Caco-2 (cell line): ENCODE measurements around the gene TARBP2. TPM values are rescaled to one million over a fixed set of nuclear protein-coding genes. Genes with fewer than 3 reads are reported as not detected.

Experiments
- BruUV-seq: library from RNA; stranded (reverse); fragments of 400-500 nt; replicated peaks from 2 replicates; lab custom pipeline; 2021; lab: Mats Ljungman, UMichigan
- CTCF ChIA-PET: fragments of 300-600 bp; sonication (Branson Sonifier 250); formaldehyde crosslinking; loops from one replicate; lab custom pipeline; 2022; ENCODE audit warnings: antibody characterized with exemption; lab: Charles Lee
- POLR2A ChIA-PET: fragments of 300-600 bp; sonication (Branson Sonifier 250); formaldehyde crosslinking; loops from one replicate; lab custom pipeline; 2022; ENCODE audit warnings: antibody characterized with exemption; lab: Charles Lee
- DNase-seq, 2 experiments: peaks; one replicate each; pipeline versions ENCODE4 v3.0.0 to v3.0.0-alpha.2; 2020 to 2022
- H3K27me3 ChIP-seq: replicated peaks from 2 replicates; pipeline ENCODE4 v1.6.0; 2011; ENCODE audit warnings: low read length; ENCODE audit not compliant: control insufficient read depth, insufficient read depth
- H3K36me3 ChIP-seq: 2 replicates; pipeline ENCODE4 v1.5.1; 2011; ENCODE audit warnings: low read length; ENCODE audit not compliant: control insufficient read depth, insufficient read depth
- H3K4me1 ChIP-seq: fragments of 250-450 bp; sonication (Bioruptor Pico); 2 replicates; pipeline ENCODE4 v1.5.1; 2020; ENCODE audit warnings: mild to moderate bottlenecking
- H3K4me3 ChIP-seq: 2 replicates; pipeline ENCODE4 v1.5.1; 2011; ENCODE audit warnings: low read depth, mild to moderate bottlenecking, control low read depth, low read length
- H3K9me3 ChIP-seq: fragments of 250-450 bp; sonication (Bioruptor Pico); 2 replicates; pipeline ENCODE4 v1.5.1; 2020; ENCODE audit warnings: mild to moderate bottlenecking, moderate library complexity
- H3K27ac Mint-ChIP-seq: one replicate; pipeline ENCODE4 v1.8.0; 2022; ENCODE audit warnings: mixed read lengths; ENCODE audit not compliant: unreplicated experiment
- H3K27me3 Mint-ChIP-seq: one replicate; pipeline ENCODE4 v1.8.0; 2022; ENCODE audit warnings: mixed read lengths; ENCODE audit not compliant: insufficient read depth, unreplicated experiment
- H3K36me3 Mint-ChIP-seq: one replicate; pipeline ENCODE4 v1.8.0; 2022; ENCODE audit warnings: mild to moderate bottlenecking, mixed read lengths; ENCODE audit not compliant: insufficient read depth, unreplicated experiment
- H3K4me1 Mint-ChIP-seq: one replicate; pipeline ENCODE4 v1.8.0; 2022; ENCODE audit warnings: low read depth, mixed read lengths; ENCODE audit not compliant: unreplicated experiment
- H3K4me3 Mint-ChIP-seq: one replicate; pipeline ENCODE4 v1.8.0; 2022; ENCODE audit warnings: mild to moderate bottlenecking, moderate library complexity, mixed read lengths; ENCODE audit not compliant: unreplicated experiment
- H3K9me3 Mint-ChIP-seq: one replicate; pipeline ENCODE4 v1.8.0; 2022; ENCODE audit warnings: mixed read lengths; ENCODE audit not compliant: unreplicated experiment
- intact Hi-C: fragments of 100-400 bp; cut with micrococcal nuclease; formaldehyde crosslinking; loops from one replicate; pipeline ENCODE4 v1.10.0; 2022; ENCODE audit not compliant: unreplicated experiment
- total RNA-seq: library from RNA; stranded (reverse); gene quantifications from 2 replicates; pipeline ENCODE4 v1.2.3, GENCODE V29; 2022
- TF ChIP-seq, protein P1 (sequence below), 2 experiments: fragments of 200-600 bp in 1 of 2; IDR thresholded peaks; 1 replicate in 1 of 2; 2 replicates in 1 of 2; pipeline versions ENCODE4 v1.5.1 to v1.8.0; 2011 to 2022; ENCODE audit warnings: antibody characterized with exemption in 1 of 2, control low read depth in 1 of 2, inconsistent platforms in 1 of 2, low read depth in 1 of 2, low read length in 1 of 2, mild to moderate bottlenecking in 1 of 2, moderate library complexity in 1 of 2; ENCODE audit not compliant: insufficient read depth in 1 of 2, severe bottlenecking in 1 of 2, unreplicated experiment in 1 of 2

The TARBP2 gene
- total RNA-seq, 1 experiment from 2014 or later, result 50.7 TPM

DNA sequence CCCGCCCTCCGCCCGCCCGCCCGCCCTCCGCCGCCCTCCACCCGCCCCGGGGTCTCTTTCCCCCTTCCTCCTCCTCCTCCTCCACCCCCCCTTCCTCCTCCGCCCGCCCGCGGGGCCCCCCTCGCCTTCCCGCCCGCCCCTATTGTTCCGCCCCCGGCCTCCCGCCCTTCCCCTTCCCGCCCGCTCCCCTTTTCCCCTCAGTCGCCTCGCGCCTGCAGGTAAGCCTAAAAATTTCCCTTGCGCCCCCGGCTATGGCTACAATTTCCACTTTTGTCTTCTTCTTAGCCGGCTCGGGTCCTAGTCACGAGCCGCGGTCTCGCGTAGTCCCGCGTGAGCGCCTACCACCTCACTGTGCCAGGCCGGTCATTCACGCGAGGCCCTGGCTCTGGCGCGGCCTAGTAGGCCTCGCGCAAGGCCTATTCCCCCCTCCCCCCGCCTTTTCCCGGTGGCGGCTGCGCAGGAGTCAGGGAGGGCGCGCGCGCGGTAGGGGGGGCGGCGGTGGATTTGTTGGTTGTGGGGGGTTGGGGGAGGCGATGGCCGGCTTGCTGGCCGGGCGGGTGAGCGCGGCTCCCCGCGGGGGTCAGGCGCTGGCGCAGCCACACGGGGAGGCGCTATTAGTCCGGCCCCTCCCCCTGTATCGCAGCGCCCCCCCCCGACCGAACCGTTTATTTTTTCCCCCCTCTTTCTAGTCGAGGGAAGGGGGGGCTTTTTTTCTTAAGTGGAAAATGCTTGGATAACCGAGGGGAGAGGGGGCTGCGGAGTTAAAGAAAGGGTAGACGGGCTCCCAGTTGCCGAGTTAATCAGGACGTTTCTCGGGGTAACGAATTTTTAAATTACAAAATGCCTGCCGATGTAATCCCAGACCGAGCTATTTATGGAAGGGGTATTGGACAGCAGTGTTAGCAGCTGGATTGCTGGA, 48.7 kb upstream of the TARBP2 start:
- CTCF ChIA-PET, result interaction anchor here (0.7 to 1.0 kb wide), 2 partner anchors 23 to 27 kb away, joined by 3 read pairs; no protein-coding TSS in a partner anchor
- H3K4me1 ChIP-seq, result peaks cover 18% of the 10 kb centered on the region
- peaks cover 8% of the 10 kb centered on the region for H3K36me3 ChIP-seq
- Mint-ChIP-seq H3K27me3 (no peaks in the 10 kb centered on the region), H3K4me3 (peak overlapping the region; percentile 79), H3K36me3 (peaks cover 76% of the 10 kb centered on the region), H3K27ac (peak overlapping the region; percentile 94), H3K4me1 (peaks cover 26% of the 10 kb centered on the region), H3K9me3 (no peaks in the 10 kb centered on the region)
- H3K9me3 ChIP-seq, result no peaks in the 10 kb centered on the region
- no peaks in the 10 kb centered on the region for H3K27me3 ChIP-seq
- TF ChIP-seq, protein P1, sequence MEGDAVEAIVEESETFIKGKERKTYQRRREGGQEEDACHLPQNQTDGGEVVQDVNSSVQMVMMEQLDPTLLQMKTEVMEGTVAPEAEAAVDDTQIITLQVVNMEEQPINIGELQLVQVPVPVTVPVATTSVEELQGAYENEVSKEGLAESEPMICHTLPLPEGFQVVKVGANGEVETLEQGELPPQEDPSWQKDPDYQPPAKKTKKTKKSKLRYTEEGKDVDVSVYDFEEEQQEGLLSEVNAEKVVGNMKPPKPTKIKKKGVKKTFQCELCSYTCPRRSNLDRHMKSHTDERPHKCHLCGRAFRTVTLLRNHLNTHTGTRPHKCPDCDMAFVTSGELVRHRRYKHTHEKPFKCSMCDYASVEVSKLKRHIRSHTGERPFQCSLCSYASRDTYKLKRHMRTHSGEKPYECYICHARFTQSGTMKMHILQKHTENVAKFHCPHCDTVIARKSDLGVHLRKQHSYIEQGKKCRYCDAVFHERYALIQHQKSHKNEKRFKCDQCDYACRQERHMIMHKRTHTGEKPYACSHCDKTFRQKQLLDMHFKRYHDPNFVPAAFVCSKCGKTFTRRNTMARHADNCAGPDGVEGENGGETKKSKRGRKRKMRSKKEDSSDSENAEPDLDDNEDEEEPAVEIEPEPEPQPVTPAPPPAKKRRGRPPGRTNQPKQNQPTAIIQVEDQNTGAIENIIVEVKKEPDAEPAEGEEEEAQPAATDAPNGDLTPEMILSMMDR (IDR thresholded peaks at IDR 0.05; ENCODE audit: insufficient read depth in 1 of 2, low read depth in 1 of 2, low read length in 1 of 2, severe bottlenecking in 1 of 2, unreplicated experiment in 1 of 2), result peak; percentile 15 to 45
- peak; percentile 90 to 91 for DNase-seq
- H3K4me3 ChIP-seq, result peak overlapping the region; percentile 89
- intact Hi-C loops, result no loop called here
- no TSS peak for BruUV-seq
- POLR2A ChIA-PET, result interaction anchor here (0.5 kb wide), 1 partner anchor 272 kb away, joined by 5 read pairs; no protein-coding TSS in a partner anchor

DNA sequence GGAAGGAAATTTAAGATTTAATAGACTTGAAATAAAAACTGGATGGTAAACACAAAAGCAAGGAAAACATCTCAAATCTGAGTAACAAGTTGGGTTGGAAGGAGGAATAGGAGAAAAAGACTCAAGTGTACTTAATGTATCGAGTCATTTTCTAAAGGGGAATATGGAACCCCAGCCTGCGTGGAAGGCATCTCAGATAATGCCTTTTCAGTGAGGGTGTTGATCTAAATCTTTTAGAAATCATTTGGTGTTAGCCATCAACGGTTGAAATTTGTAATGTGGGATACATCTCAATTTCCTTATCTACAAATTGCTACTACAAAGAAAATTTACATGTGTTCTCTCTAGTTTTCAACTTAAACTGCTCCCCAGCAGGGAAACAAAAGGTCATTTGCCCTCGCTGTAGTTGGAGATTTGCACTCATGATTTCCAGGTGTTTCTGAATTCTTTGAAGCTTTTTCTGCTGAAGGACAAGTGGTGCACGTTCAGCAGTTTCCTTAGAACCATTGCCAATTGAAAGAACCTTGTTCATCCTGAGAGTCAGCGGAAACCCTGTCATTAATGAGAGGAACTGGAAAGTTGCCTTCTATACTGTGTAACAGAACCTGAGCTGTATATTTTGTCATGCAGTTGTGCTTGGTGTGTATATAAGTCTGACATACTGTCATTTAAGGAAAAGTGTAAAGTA, 47.0 kb upstream of the TARBP2 start:
- ChIA-PET POLR2A (interaction anchor here (1.4 kb wide), 1 partner anchor 24 kb away, joined by 4 read pairs; no protein-coding TSS in a partner anchor), CTCF (no interaction called here)
- Histone ChIP-seq H3K27me3 (no peaks in the 10 kb centered on the region), H3K4me1 (peaks cover 18% of the 10 kb centered on the region), H3K36me3 (peaks cover 11% of the 10 kb centered on the region), H3K4me3 (no peak overlapping the region), H3K9me3 (no peaks in the 10 kb centered on the region)
- no peak for DNase-seq
- TF ChIP-seq, protein P1 (IDR thresholded peaks at IDR 0.05; ENCODE audit: insufficient read depth in 1 of 2, low read depth in 1 of 2, low read length in 1 of 2, severe bottlenecking in 1 of 2, unreplicated experiment in 1 of 2), result no peak
- BruUV-seq, result no TSS peak
- Mint-ChIP-seq H3K9me3 (no peaks in the 10 kb centered on the region), H3K27me3 (no peaks in the 10 kb centered on the region), H3K27ac (peak overlapping the region; percentile 94), H3K4me3 (peak overlapping the region; percentile 79), H3K4me1 (peaks cover 26% of the 10 kb centered on the region), H3K36me3 (peaks cover 78% of the 10 kb centered on the region)
- intact Hi-C loops, result no loop called here

DNA sequence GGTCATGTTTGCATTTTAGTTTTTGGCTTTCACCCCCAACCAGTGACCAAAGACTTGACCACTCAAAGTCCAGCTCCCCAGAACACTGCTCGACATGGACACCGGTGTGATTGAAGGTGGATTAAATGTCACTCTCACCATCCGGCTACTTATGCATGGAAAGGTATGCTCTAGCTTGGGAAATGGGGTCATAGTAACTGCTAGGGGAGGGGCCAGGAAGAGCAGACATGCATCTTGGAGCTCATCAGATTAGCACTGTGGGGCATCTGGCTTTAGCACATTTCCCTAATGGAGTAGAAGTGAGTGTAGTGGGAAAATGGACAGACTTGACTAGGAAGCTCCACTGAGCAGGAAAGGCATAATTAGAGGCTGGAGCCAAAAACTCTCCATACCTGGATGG, 46.4 kb upstream of the TARBP2 start:
- Mint-ChIP-seq H3K4me1 (peaks cover 26% of the 10 kb centered on the region), H3K4me3 (peak overlapping the region; percentile 79)
- CTCF ChIA-PET, result no interaction called here

More for the DNA sequence above, 46.4 kb upstream of the TARBP2 start:
- H3K27me3 Mint-ChIP-seq, result no peaks in the 10 kb centered on the region
- H3K36me3 Mint-ChIP-seq, result peaks cover 84% of the 10 kb centered on the region
- Histone ChIP-seq H3K9me3 (no peaks in the 10 kb centered on the region), H3K27me3 (no peaks in the 10 kb centered on the region), H3K36me3 (peaks cover 11% of the 10 kb centered on the region), H3K4me1 (peaks cover 18% of the 10 kb centered on the region), H3K4me3 (no peak overlapping the region)
- BruUV-seq, result no TSS peak
- H3K9me3 Mint-ChIP-seq, result no peaks in the 10 kb centered on the region
- H3K27ac Mint-ChIP-seq, result peak overlapping the region; percentile 94
- no peak for DNase-seq
- intact Hi-C loops, result no loop called here
- POLR2A ChIA-PET, result interaction anchor here (0.7 to 1.4 kb wide), 2 partner anchors 23 to 130 kb away, joined by 3 to 4 read pairs; no protein-coding TSS in a partner anchor
- TF ChIP-seq, protein P1 (IDR thresholded peaks at IDR 0.05; ENCODE audit: insufficient read depth in 1 of 2, low read depth in 1 of 2, low read length in 1 of 2, severe bottlenecking in 1 of 2, unreplicated experiment in 1 of 2), result no peak
